ENCODE data around the gene INHBC.

DNA sequence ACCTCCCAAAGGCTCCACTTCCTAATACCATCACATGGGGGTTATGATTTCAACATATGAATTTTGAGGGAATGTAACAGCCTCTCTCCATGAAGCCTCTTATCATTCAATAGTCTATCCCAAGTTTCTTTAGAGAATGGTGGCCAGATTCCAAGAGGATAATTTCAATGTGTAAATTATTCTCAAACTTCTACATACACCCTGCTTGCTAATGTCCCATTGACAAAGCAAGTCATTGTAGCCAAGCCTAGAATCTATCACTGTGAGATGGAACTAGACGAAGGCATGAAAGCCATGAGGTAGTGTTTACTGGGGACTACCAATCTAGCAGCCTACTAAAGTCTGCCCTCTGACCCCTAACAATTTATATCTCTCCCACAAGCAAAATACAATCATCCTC is 3.8 kb downstream of the INHBC start:
- TF ChIP-seq, protein P1, sequence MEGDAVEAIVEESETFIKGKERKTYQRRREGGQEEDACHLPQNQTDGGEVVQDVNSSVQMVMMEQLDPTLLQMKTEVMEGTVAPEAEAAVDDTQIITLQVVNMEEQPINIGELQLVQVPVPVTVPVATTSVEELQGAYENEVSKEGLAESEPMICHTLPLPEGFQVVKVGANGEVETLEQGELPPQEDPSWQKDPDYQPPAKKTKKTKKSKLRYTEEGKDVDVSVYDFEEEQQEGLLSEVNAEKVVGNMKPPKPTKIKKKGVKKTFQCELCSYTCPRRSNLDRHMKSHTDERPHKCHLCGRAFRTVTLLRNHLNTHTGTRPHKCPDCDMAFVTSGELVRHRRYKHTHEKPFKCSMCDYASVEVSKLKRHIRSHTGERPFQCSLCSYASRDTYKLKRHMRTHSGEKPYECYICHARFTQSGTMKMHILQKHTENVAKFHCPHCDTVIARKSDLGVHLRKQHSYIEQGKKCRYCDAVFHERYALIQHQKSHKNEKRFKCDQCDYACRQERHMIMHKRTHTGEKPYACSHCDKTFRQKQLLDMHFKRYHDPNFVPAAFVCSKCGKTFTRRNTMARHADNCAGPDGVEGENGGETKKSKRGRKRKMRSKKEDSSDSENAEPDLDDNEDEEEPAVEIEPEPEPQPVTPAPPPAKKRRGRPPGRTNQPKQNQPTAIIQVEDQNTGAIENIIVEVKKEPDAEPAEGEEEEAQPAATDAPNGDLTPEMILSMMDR (IDR thresholded peaks at IDR 0.05 in 4 of 5, conservative IDR thresholded peaks at IDR 0.05 in 1 of 5): no peak
- TF ChIP-seq POLR2A (IDR thresholded peaks at IDR 0.05): no peak
